GM12878 (cell line): ENCODE data around the gene SERINC1. TPM values are rescaled to one million over a fixed set of nuclear protein-coding genes. Genes with fewer than 3 reads are reported as not detected.

Experiments
- ATAC-seq: fragments of 200-7000 bp; cut with Tn5 transposase; 3 replicates; pipeline ENCODE4 v1.9.1; 2020; ENCODE audit warnings: mild to moderate bottlenecking, moderate library complexity
- BruUV-seq: library from RNA; stranded (reverse); fragments of 400-500 nt; replicated peaks from 2 replicates; lab custom pipeline; 2021; lab: Mats Ljungman, UMichigan
- CTCF ChIA-PET: fragments of 300-600 bp; sonication (Branson Sonifier 250); formaldehyde crosslinking; extraction: SDS; loops from one replicate; lab custom pipeline; 2021; ENCODE audit warnings: inconsistent platforms; lab: Yijun Ruan, JAX
- POLR2A ChIA-PET: fragments of 350-600 bp; formaldehyde crosslinking; extraction: SDS; loops from one replicate; lab custom pipeline; 2021; ENCODE audit warnings: inconsistent platforms; lab: Charles Lee
- RAD21 ChIA-PET: fragments of 300-600 bp; sonication (Branson Sonifier 250); formaldehyde crosslinking; loops from one replicate; lab custom pipeline; 2023; ENCODE audit warnings: antibody characterized with exemption; ENCODE audit not compliant: unreplicated experiment; lab: Charles Lee
- SMC1A ChIA-PET: fragments of 300-600 bp; sonication (Branson Sonifier 250); formaldehyde crosslinking; loops from one replicate; lab custom pipeline; 2023; ENCODE audit not compliant: unreplicated experiment, uncharacterized antibody; lab: Charles Lee
- DNase-seq: peaks from one replicate; pipeline ENCODE4 v3.0.0-alpha.2; 2011; ENCODE audit warnings: low read depth, low spot score
- FAIRE-seq: peaks from 3 replicates; lab custom pipeline; 2011; peaks lifted over from hg19 to GRCh38; lab: Jason Lieb, UNC
- H2AFZ ChIP-seq: 2 replicates; pipeline ENCODE4 v1.6.0; 2011; ENCODE audit warnings: low read depth, low read length, control low read depth; ENCODE audit not compliant: control insufficient read depth
- H3K27ac ChIP-seq: 2 replicates; pipeline ENCODE4 v1.5.1; 2011; ENCODE audit warnings: control low read depth; ENCODE audit not compliant: control insufficient read depth, insufficient read depth
- H3K27me3 ChIP-seq, 2 experiments: replicated peaks in 1 of 2; 2 replicates each; pipeline versions ENCODE4 v1.6.0 to v1.6.1; 2011; ENCODE audit warnings: low read length in 1 of 2; ENCODE audit not compliant: control insufficient read depth in 2 of 2, insufficient read depth in 2 of 2
- H3K36me3 ChIP-seq, 2 experiments: 2 replicates each; pipeline ENCODE4 v1.5.1; 2011; ENCODE audit warnings: low read length in 1 of 2; ENCODE audit not compliant: control insufficient read depth in 2 of 2, insufficient read depth in 2 of 2
- H3K4me1 ChIP-seq: 2 replicates; pipeline ENCODE4 v1.6.1; 2011; ENCODE audit warnings: mild to moderate bottlenecking, low read length, moderate library complexity, mixed read lengths; ENCODE audit not compliant: control insufficient read depth, insufficient read depth
- H3K4me2 ChIP-seq: 2 replicates; pipeline ENCODE4 v1.6.0; 2011; ENCODE audit warnings: control low read depth; ENCODE audit not compliant: control insufficient read depth, insufficient read depth
- H3K4me3 ChIP-seq: fragments of 200-600 bp; sonication (generic); 2 replicates; pipeline ENCODE4 v1.5.1; 2016
- H3K79me2 ChIP-seq: 2 replicates; pipeline ENCODE4 v1.6.0; 2011; ENCODE audit warnings: low read length; ENCODE audit not compliant: control insufficient read depth, insufficient read depth
- H3K9ac ChIP-seq: 2 replicates; pipeline ENCODE4 v1.8.0; 2011; ENCODE audit warnings: low read length, control low read depth, mixed read lengths; ENCODE audit not compliant: control insufficient read depth, insufficient read depth
- H3K9me3 ChIP-seq: replicated peaks from 3 replicates; pipeline ENCODE4 v1.5.1; 2011; ENCODE audit warnings: mild to moderate bottlenecking, low read length; ENCODE audit not compliant: control insufficient read depth, insufficient read depth
- H4K20me1 ChIP-seq: 2 replicates; pipeline ENCODE4 v1.6.0; 2011; ENCODE audit not compliant: control insufficient read depth, insufficient read depth
- BRCA1 ChIP-seq: IDR thresholded peaks from 2 replicates; pipeline ENCODE4 v1.6.1; 2011; ENCODE audit warnings: low read depth, low read length, improper control_type of control experiment
- CTCF ChIP-seq, 3 experiments: IDR thresholded peaks in 2 of 3; conservative IDR thresholded peaks in 1 of 3; 2 replicates each; pipeline ENCODE4 v1.5.1; 2011; ENCODE audit warnings: low read depth in 3 of 3, low read length in 3 of 3, mild to moderate bottlenecking in 3 of 3, control low read depth in 2 of 3, moderate library complexity in 2 of 3, inconsistent platforms in 1 of 3, mixed read lengths in 1 of 3; ENCODE audit not compliant: control insufficient read depth in 2 of 3, insufficient read depth in 1 of 3; ENCODE audit errors: extremely low read depth in 1 of 3
- FOS ChIP-seq: IDR thresholded peaks from 3 replicates; pipeline ENCODE4 v1.6.1; 2011; ENCODE audit warnings: borderline replicate concordance; ENCODE audit not compliant: insufficient read length; ENCODE audit errors: extremely low read depth
- GABPA ChIP-seq: IDR thresholded peaks from 2 replicates; pipeline ENCODE4 v1.6.1; 2014; ENCODE audit warnings: antibody characterized with exemption, low read depth, mild to moderate bottlenecking, inconsistent platforms
- MEF2B ChIP-seq: fragments of 450-650 bp; IDR thresholded peaks from 2 replicates; pipeline ENCODE4 v1.6.1; 2018; ENCODE audit warnings: mild to moderate bottlenecking, moderate library complexity; ENCODE audit not compliant: partially characterized antibody, poor library complexity, severe bottlenecking
- RAD21 ChIP-seq: IDR thresholded peaks from 2 replicates; pipeline ENCODE4 v1.6.1; 2011; ENCODE audit warnings: mild to moderate bottlenecking, low read depth, low read length, moderate library complexity; ENCODE audit not compliant: insufficient read depth
- SMAD5 ChIP-seq: IDR thresholded peaks from 2 replicates; pipeline ENCODE4 v1.6.1; 2016; ENCODE audit warnings: antibody characterized with exemption, low read depth
- SPI1 ChIP-seq: IDR thresholded peaks from 2 replicates; pipeline ENCODE4 v1.6.1; 2011; ENCODE audit warnings: low read depth, mild to moderate bottlenecking, low read length, moderate library complexity, borderline replicate concordance; ENCODE audit not compliant: insufficient read depth
- SRF ChIP-seq, 2 experiments: IDR thresholded peaks; 2 replicates each; pipeline ENCODE4 v1.6.1; 2011; ENCODE audit warnings: low read depth in 2 of 2, low read length in 2 of 2, mild to moderate bottlenecking in 1 of 2, moderate library complexity in 1 of 2
- ZNF622 ChIP-seq: fragments of 450-650 bp; IDR thresholded peaks from 2 replicates; pipeline ENCODE4 v1.6.1; 2017; ENCODE audit warnings: mild to moderate bottlenecking, inconsistent platforms
- WGBS: methylation state at CpG from one replicate; pipeline ENCODE4 v1.1.6; 2016; ENCODE audit warnings: low lambda C conversion rate; ENCODE audit not compliant: insufficient replicate concordance, insufficient coverage; ENCODE audit errors: missing lambda C conversion rate; 5-methylcytosine and 5-hydroxymethylcytosine counted together
- in situ Hi-C: fragments of 300-500 bp; cut with MboI; formaldehyde crosslinking; loops from 9 replicates; pipeline ENCODE4 v1.14.3; 2018; ENCODE audit warnings: mixed read lengths
- intact Hi-C: fragments of 100-400 bp; cut with micrococcal nuclease; formaldehyde crosslinking; loops from one replicate; pipeline ENCODE4 v1.14.2; 2022; ENCODE audit not compliant: unreplicated experiment
- polyA plus RNA-seq, 11 experiments: library from polyadenylated mRNA; depleted of rRNA in 4 of 11; unstranded in 6 of 11; stranded (reverse) in 5 of 11; fragments of >200 nt; fragmentation: Nextera tagmentation in 4 of 11; fragmentation: Illumina TruSeq in 1 of 11; extraction: Ambion mirVana in 4 of 11; extraction: Trizol in 1 of 11; gene quantifications; 1 replicate in 1 of 11; 2 replicates in 10 of 11; pipeline versions ENCODE4 v1.2.1 to v1.2.3, GENCODE V29; 2011 to 2016; ENCODE audit warnings: inconsistent platforms in 2 of 11, missing spikeins in 2 of 11, low read depth in 1 of 11
- total RNA-seq, 4 experiments: library from RNA; depleted of rRNA in 3 of 4; stranded (reverse); fragments of >200 nt in 3 of 4; fragmentation: Illumina TruSeq in 1 of 4; extraction: Trizol in 1 of 4; gene quantifications; 2 replicates each; pipeline versions ENCODE4 v1.2.1 to v1.2.3, GENCODE V29; 2013 to 2021

Gene SERINC1
- total and polyA plus RNA-seq, 10 of the 15 experiments (the other 5 are each of a cell fraction or from before 2014, with no cell fraction given) = 18.5 to 45.7 (median 31.1) TPM

DNA sequence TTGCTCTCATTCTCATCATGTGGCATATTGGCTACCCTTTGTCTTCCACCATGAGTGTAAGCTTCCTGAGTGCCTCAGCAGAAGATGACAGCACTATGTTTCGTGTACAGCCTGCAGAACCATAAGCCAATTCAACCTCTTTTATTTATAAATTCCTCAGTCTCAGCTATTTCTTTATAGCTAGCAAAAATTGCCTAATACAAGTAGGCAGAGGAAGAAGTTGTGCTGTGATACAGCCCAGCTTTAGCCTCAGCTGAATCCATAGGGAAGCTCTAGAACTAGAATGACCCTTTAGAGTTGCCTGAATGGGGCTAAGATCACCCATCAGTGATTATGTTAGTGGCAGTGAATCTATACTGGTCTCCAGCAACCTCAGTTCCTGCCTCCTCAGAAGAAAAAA is 19.0 kb upstream of the SERINC1 start (continued):
- TF ChIP-seq CTCF (IDR thresholded peaks at IDR 0.05 in 2 of 3, conservative IDR thresholded peaks at IDR 0.05 in 1 of 3; ENCODE audit: control insufficient read depth in 2 of 3, extremely low read depth in 1 of 3, insufficient read depth in 1 of 3, low read depth in 3 of 3, low read length in 3 of 3) (no peak), BRCA1 (no peak), ZNF622 (no peak)

DNA sequence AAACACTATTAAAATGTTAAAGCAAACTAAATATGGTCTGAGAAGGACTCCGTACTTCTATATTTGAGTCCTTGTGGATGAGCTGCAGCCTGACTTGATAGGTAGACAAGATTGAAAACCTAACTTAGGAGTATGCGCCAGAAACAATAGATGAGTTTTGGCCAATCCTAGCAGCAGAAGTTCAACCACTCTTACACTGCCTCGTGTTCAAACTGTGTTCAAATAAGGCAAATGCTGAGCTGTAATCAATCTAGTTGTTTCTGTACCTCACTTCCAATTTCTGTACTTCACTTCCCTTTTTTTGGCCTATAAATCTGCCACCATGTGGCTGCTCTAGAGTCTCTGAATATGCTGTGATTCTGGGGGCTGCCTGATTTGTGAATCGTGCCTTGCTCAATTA is 13.2 kb upstream of the SERINC1 start:
- no peak overlapping the region for H3K27ac ChIP-seq
- ChIA-PET POLR2A (interaction anchor here (1.2 kb wide), 1 partner anchor 14 kb away, joined by 11 read pairs; the partner anchor contains the start of gene SERINC1), CTCF (interaction anchor here (0.8 to 2.9 kb wide), 7 partner anchors 13 to 385 kb away, joined by 3 to 21 read pairs (median 4); partner anchors contain the start of gene SERINC1), SMC1A (interaction anchor here (0.6 to 1.9 kb wide), 6 partner anchors 33 to 576 kb away, joined by 3 to 7 read pairs (median 4); no protein-coding TSS in a partner anchor), RAD21 (interaction anchor here (1.1 to 1.5 kb wide), 2 partner anchors 13 to 46 kb away, joined by 5 to 10 read pairs; no protein-coding TSS in a partner anchor)
- H3K79me2 ChIP-seq = no peaks in the 10 kb centered on the region
- H3K4me1 ChIP-seq = no peaks in the 10 kb centered on the region
- FAIRE-seq = peak; percentile 31
- H3K27me3 ChIP-seq = no peaks in the 10 kb centered on the region
- DNase-seq = no peak
- H3K4me2 ChIP-seq = no peak overlapping the region
- no peaks in the 10 kb centered on the region for H4K20me1 ChIP-seq
- peak overlapping the region; percentile 64 for H2AFZ ChIP-seq
- intact Hi-C loops (no loop called here), in situ Hi-C loops (no loop called here)
- ATAC-seq = peak; percentile 94
- no peaks in the 10 kb centered on the region for H3K9me3 ChIP-seq
- 42% methylated on average over 4 of the region's 4 CpGs for WGBS
- no peak overlapping the region for H3K9ac ChIP-seq
- H3K36me3 ChIP-seq = no peaks in the 10 kb centered on the region
- BruUV-seq = no TSS peak
- TF ChIP-seq GABPA (0 out of 2 replicates have a peak, but pooled peaks have one; percentile 9), RAD21 (peak; percentile 34; the same call in 1 of the 2 replicates), SRF (IDR thresholded peaks at IDR 0.05; ENCODE audit: low read depth in 2 of 2, low read length in 2 of 2) (peak in 1 of 2 experiments; percentile 49; a peak in 1 of 4 replicates), SPI1 (peak; percentile 95), CTCF (IDR thresholded peaks at IDR 0.05 in 2 of 3, conservative IDR thresholded peaks at IDR 0.05 in 1 of 3; ENCODE audit: control insufficient read depth in 2 of 3, extremely low read depth in 1 of 3, insufficient read depth in 1 of 3, low read depth in 3 of 3, low read length in 3 of 3) (peak; percentile 21 to 24 (median 22); a peak in 3 of 6 replicates), MEF2B (no peak), SMAD5 (no peak), FOS (no peak)
- H3K4me3 ChIP-seq = no peak overlapping the region
